HepG2 (cell line): ENCODE data around the gene KCNQ1OT1. TPM values are rescaled to one million over a fixed set of nuclear protein-coding genes. Genes with fewer than 3 reads are reported as not detected.

Experiments used
- ATAC-seq: fragments of 200-7000 bp; cut with Tn5 transposase; 3 replicates; pipeline ENCODE4 v1.9.1; 2020; ENCODE audit warnings: mild to moderate bottlenecking, moderate library complexity
- BruUV-seq: library from RNA; stranded (reverse); fragments of 400-500 nt; replicated peaks from 2 replicates; lab custom pipeline; 2021; lab: Mats Ljungman, UMichigan
- CTCF ChIA-PET: fragments of 300-600 bp; formaldehyde crosslinking; extraction: SDS; loops from one replicate; lab custom pipeline; 2021; ENCODE audit warnings: low total read pairs, inconsistent platforms, low intra/inter-chr PET ratio; lab: Yijun Ruan, JAX
- POLR2A ChIA-PET: fragments of 350-600 bp; sonication (Branson Sonifier 250); formaldehyde crosslinking; loops from one replicate; lab custom pipeline; 2020; ENCODE audit warnings: antibody characterized with exemption, inconsistent platforms; lab: Yijun Ruan, JAX
- DNase-seq: peaks from one replicate; pipeline ENCODE4 v3.0.0-alpha.2; 2015; ENCODE audit warnings: low spot score
- FAIRE-seq: peaks from 3 replicates; lab custom pipeline; 2011; peaks lifted over from hg19 to GRCh38; lab: Jason Lieb, UNC
- H2AFZ ChIP-seq: one replicate; pipeline ENCODE4 v1.6.1; 2011; ENCODE audit warnings: low read length, inconsistent platforms
- H3K27ac ChIP-seq: fragments of 300-600 bp; 3 replicates; pipeline ENCODE4 v1.8.0; 2011; ENCODE audit warnings: mixed run types, mild to moderate bottlenecking, mixed read lengths, low read length, inconsistent platforms; ENCODE audit not compliant: insufficient read depth; ENCODE audit errors: extremely low read length
- H3K27me3 ChIP-seq, 2 experiments: fragments of 200-600 bp in 1 of 2; 2 replicates in 1 of 2; 3 replicates in 1 of 2; pipeline versions ENCODE4 v1.6.0 to v1.8.0; 2011; ENCODE audit warnings: low read length in 2 of 2, mild to moderate bottlenecking in 2 of 2, moderate library complexity in 2 of 2, inconsistent platforms in 1 of 2; ENCODE audit not compliant: insufficient read depth in 2 of 2, control insufficient read depth in 1 of 2
- H3K36me3 ChIP-seq, 2 experiments: fragments of 200-600 bp in 1 of 2; replicated peaks in 1 of 2; 2 replicates in 1 of 2; 3 replicates in 1 of 2; pipeline versions ENCODE4 v1.5.1 to v1.8.0; 2011; ENCODE audit warnings: low read length in 2 of 2, inconsistent platforms in 1 of 2; ENCODE audit not compliant: insufficient read depth in 2 of 2, control insufficient read depth in 1 of 2
- H3K4me1 ChIP-seq: 2 replicates; pipeline ENCODE4 v1.5.1; 2012; ENCODE audit warnings: low read length, inconsistent platforms; ENCODE audit not compliant: insufficient read depth
- H3K4me2 ChIP-seq: 2 replicates; pipeline ENCODE4 v1.6.0; 2011; ENCODE audit warnings: low read depth, low read length, inconsistent platforms
- H3K4me3 ChIP-seq, 3 experiments: fragments of 200-600 bp in 1 of 3; sonication (generic), shearing (Covaris generic) in 1 of 3; replicated peaks in 1 of 3; 2 replicates each; pipeline ENCODE4 v1.5.1; 2011 to 2016; ENCODE audit warnings: low read length in 3 of 3, inconsistent platforms in 2 of 3, low read depth in 2 of 3, mild to moderate bottlenecking in 2 of 3, control low read depth in 1 of 3, mixed read lengths in 1 of 3; ENCODE audit not compliant: insufficient read depth in 1 of 3
- H3K79me2 ChIP-seq: one replicate; pipeline ENCODE4 v1.6.1; 2011; ENCODE audit warnings: low read length, inconsistent platforms; ENCODE audit not compliant: insufficient read depth
- H3K9ac ChIP-seq: 2 replicates; pipeline ENCODE4 v1.6.0; 2011; ENCODE audit warnings: mild to moderate bottlenecking, low read depth, low read length, inconsistent platforms; ENCODE audit not compliant: insufficient read depth
- H3K9me3 ChIP-seq: 2 replicates; pipeline ENCODE4 v1.5.1; 2012; ENCODE audit warnings: mild to moderate bottlenecking, low read length
- H4K20me1 ChIP-seq: 2 replicates; pipeline ENCODE4 v1.6.0; 2011; ENCODE audit warnings: inconsistent platforms, mild to moderate bottlenecking, low read length, moderate library complexity; ENCODE audit not compliant: insufficient read depth
- ATAD3A ChIP-seq: sonication (generic); formaldehyde crosslinking; IDR thresholded peaks from 2 replicates; pipeline ENCODE4 v1.4.0; 2020; ENCODE audit warnings: missing genetic modification reagents
- CBFB ChIP-seq: sonication (generic); formaldehyde crosslinking; IDR thresholded peaks from 2 replicates; pipeline ENCODE4 v1.4.0; 2020; ENCODE audit warnings: missing genetic modification reagents
- CCDC6 ChIP-seq: sonication (generic); formaldehyde crosslinking; IDR thresholded peaks from 2 replicates; pipeline ENCODE4 v1.8.1; 2022; ENCODE audit warnings: mild to moderate bottlenecking, missing genetic modification reagents, moderate library complexity
- CERS6 ChIP-seq: sonication (generic); formaldehyde crosslinking; IDR thresholded peaks from 2 replicates; pipeline ENCODE4 v1.5.0; 2020; ENCODE audit warnings: missing genetic modification reagents
- CHD2 ChIP-seq: IDR thresholded peaks from 2 replicates; pipeline ENCODE4 v1.6.1; 2011; ENCODE audit warnings: low read depth, low read length, improper control_type of control experiment
- DMAP1 ChIP-seq: IDR thresholded peaks from 2 replicates; pipeline ENCODE4 v1.6.1; 2016
- FUBP1 ChIP-seq: sonication (generic); formaldehyde crosslinking; IDR thresholded peaks from 2 replicates; pipeline ENCODE4 v1.5.1; 2020; ENCODE audit warnings: missing genetic modification reagents, mild to moderate bottlenecking, borderline replicate concordance
- HMG20A ChIP-seq: IDR thresholded peaks from 2 replicates; pipeline ENCODE4 v1.6.1; 2016; ENCODE audit warnings: borderline replicate concordance
- KLF11 ChIP-seq: IDR thresholded peaks from 2 replicates; pipeline ENCODE4 v1.6.1; 2016; ENCODE audit warnings: missing compliant biosample characterization
- MAZ ChIP-seq, 2 experiments: sonication (generic) in 1 of 2; formaldehyde crosslinking in 1 of 2; IDR thresholded peaks; 2 replicates each; pipeline versions ENCODE4 v1.5.0 to v1.6.1; 2012 to 2020; ENCODE audit warnings: low read depth in 2 of 2, mild to moderate bottlenecking in 2 of 2, borderline replicate concordance in 1 of 2, improper control_type of control experiment in 1 of 2, low read length in 1 of 2, missing genetic modification reagents in 1 of 2, moderate library complexity in 1 of 2
- NBN ChIP-seq: fragments of 450-650 bp; conservative IDR thresholded peaks from 2 replicates; pipeline ENCODE4 v1.6.1; 2017
- SYNCRIP ChIP-seq: fragments of 200-400 bp; formaldehyde crosslinking; IDR thresholded peaks from 2 replicates; pipeline ENCODE4 v1.6.1; 2018; ENCODE audit warnings: mild to moderate bottlenecking, low read depth, low read length; ENCODE audit not compliant: insufficient read depth
- TEAD3 ChIP-seq: optimal IDR thresholded peaks from 2 replicates; pipeline ENCODE3; 2016; ENCODE audit warnings: borderline replicate concordance
- USF2 ChIP-seq, 2 experiments: sonication (generic) in 1 of 2; formaldehyde crosslinking in 1 of 2; IDR thresholded peaks; 2 replicates each; pipeline versions ENCODE4 v1.5.1 to v1.6.1; 2011 to 2020; ENCODE audit warnings: borderline replicate concordance in 1 of 2, low read depth in 1 of 2, low read length in 1 of 2, mild to moderate bottlenecking in 1 of 2, missing genetic modification reagents in 1 of 2, moderate library complexity in 1 of 2
- ZFX ChIP-seq: sonication (generic); formaldehyde crosslinking; IDR thresholded peaks from 2 replicates; pipeline ENCODE4 v1.4.0; 2020; ENCODE audit warnings: mild to moderate bottlenecking, low read depth, missing genetic modification reagents, moderate library complexity
- ZNF17 ChIP-seq: sonication (generic); formaldehyde crosslinking; IDR thresholded peaks from 2 replicates; pipeline ENCODE4 v1.5.0; 2020; ENCODE audit warnings: mild to moderate bottlenecking, missing genetic modification reagents
- ZNF263 ChIP-seq: sonication (generic); formaldehyde crosslinking; IDR thresholded peaks from 2 replicates; pipeline ENCODE4 v1.4.0; 2020; ENCODE audit warnings: missing genetic modification reagents
- ZNF550 ChIP-seq: sonication (generic); formaldehyde crosslinking; IDR thresholded peaks from 2 replicates; pipeline ENCODE4 v1.4.0; 2020; ENCODE audit warnings: mild to moderate bottlenecking, missing genetic modification reagents, borderline replicate concordance
- ZNF556 ChIP-seq: sonication (generic); formaldehyde crosslinking; IDR thresholded peaks from 2 replicates; pipeline ENCODE4 v1.4.0; 2020; ENCODE audit warnings: mild to moderate bottlenecking, missing genetic modification reagents, borderline replicate concordance
- ZNF781 ChIP-seq: sonication (generic); formaldehyde crosslinking; IDR thresholded peaks from 2 replicates; pipeline ENCODE4 v1.5.1; 2020; ENCODE audit warnings: borderline replicate concordance, mild to moderate bottlenecking, missing genetic modification reagents; ENCODE audit errors: not compliant biosample characterization
- WGBS: methylation state at CpG from one replicate; pipeline ENCODE4 v1.1.6; 2017; ENCODE audit warnings: low lambda C conversion rate; 5-methylcytosine and 5-hydroxymethylcytosine counted together
- in situ Hi-C: cut with HindIII; loops from 2 replicates; pipeline ENCODE4 v1.10.0; 2017; ENCODE audit warnings: low pct_unique_long_range_greater_than_20kb; ENCODE audit not compliant: extremely low pct_ligation_motif_present
- intact Hi-C: fragments of 100-400 bp; cut with micrococcal nuclease; formaldehyde crosslinking; loops from one replicate; pipeline ENCODE4 v1.10.0; 2022; ENCODE audit not compliant: unreplicated experiment
- polyA plus RNA-seq, 8 experiments: library from polyadenylated mRNA; depleted of rRNA in 3 of 8; stranded (reverse) in 7 of 8; unstranded in 1 of 8; fragments of >200 nt; fragmentation: Illumina TruSeq in 4 of 8; extraction: Trizol in 4 of 8; gene quantifications; 2 replicates each; pipeline versions ENCODE4 v1.2.1 to v1.2.3, GENCODE V29; 2011 to 2016; ENCODE audit warnings: low read depth in 4 of 8, missing spikeins in 1 of 8, mixed read lengths in 1 of 8; ENCODE audit not compliant: insufficient read depth in 1 of 8
- total RNA-seq, 5 experiments: library from RNA; depleted of rRNA; stranded (reverse); fragments of >200 nt; fragmentation: Illumina TruSeq; extraction: Trizol; gene quantifications; 2 replicates each; pipeline ENCODE4 v1.2.3, GENCODE V29; 2016; ENCODE audit warnings: low read depth in 1 of 5

The KCNQ1OT1 gene
- total and polyA plus RNA-seq, 2 of the 13 experiments (the other 11 are each of a cell fraction or from before 2014, with no cell fraction given) = 1.3 to 18.9 TPM

- Histone ChIP-seq H3K27ac (no peak overlapping the region), H3K4me2 (no peak overlapping the region), H3K4me3 (no peak overlapping the region), H3K79me2 (peaks cover 52% of the 10 kb centered on the region), H3K4me1 (peaks cover 73% of the 10 kb centered on the region), H3K27me3 (no peaks in the 10 kb centered on the region), H3K9ac (no peak overlapping the region), H3K36me3 (peaks cover 25 to 74% of the 10 kb centered on the region in 2 experiments), H3K9me3 (no peaks in the 10 kb centered on the region), H4K20me1 (peaks cover 93% of the 10 kb centered on the region), H2AFZ (no peak overlapping the region)
- no peak for ATAC-seq
- CTCF ChIA-PET = no interaction called here
- no peak for DNase-seq
- POLR2A ChIA-PET = interaction anchor here (1.0 kb wide), 1 partner anchor 29 kb away, joined by 3 read pairs; no protein-coding TSS in a partner anchor
- no peak for FAIRE-seq
- in situ Hi-C loops (loop anchor here (10.0 kb wide), 1 partner anchor 130 kb away; no protein-coding TSS in a partner anchor), intact Hi-C loops (no loop called here)
- BruUV-seq = no TSS peak
- 97% methylated on average over 11 of the region's 14 CpGs for WGBS
- TF ChIP-seq FUBP1 (CRISPR knock-in tag) (no peak), ZNF550 (no peak), CERS6 (no peak), ZFX (CRISPR knock-in tag) (no peak), USF2 (IDR thresholded peaks at IDR 0.05; ENCODE audit: low read depth, low read length) (no peak), USF2 (CRISPR knock-in tag; IDR thresholded peaks at IDR 0.05; ENCODE audit: borderline replicate concordance) (no peak), CBFB (CRISPR knock-in tag) (no peak), DMAP1 (CRISPR knock-in tag) (no peak), TEAD3 (no peak), ZNF781 (CRISPR knock-in tag) (no peak), CCDC6 (CRISPR knock-in tag) (no peak), KLF11 (CRISPR knock-in tag) (no peak), NBN (no peak), ZNF556 (no peak), MAZ (IDR thresholded peaks at IDR 0.05; ENCODE audit: borderline replicate concordance, low read depth, low read length) (no peak), MAZ (CRISPR knock-in tag; IDR thresholded peaks at IDR 0.05; ENCODE audit: low read depth) (no peak), ATAD3A (CRISPR knock-in tag) (no peak), CHD2 (no peak), SYNCRIP (no peak), ZNF263 (CRISPR knock-in tag) (peak; percentile 53; the same call in 1 of the 2 replicates), ZNF17 (CRISPR knock-in tag) (no peak), HMG20A (CRISPR knock-in tag) (no peak)
Measured at GRCh38 chr11:2664791-2665525, 34.8 kb downstream of the KCNQ1OT1 start.
